ENCODE data around the gene FAM3B.

Gene FAM3B

GRCh38 chr21:41342035-41342434 lies 25.4 kb downstream of the FAM3B start:
- Histone ChIP-seq H3K9ac (ENCODE audit: low read length) (no peak overlapping the region), H3K4me3 (ENCODE audit: low read length) (no peak overlapping the region), H3K9me3 (ENCODE audit: control insufficient read depth, low read length) (peaks cover 20% of the 10 kb centered on the region), H3K4me1 (ENCODE audit: control insufficient read depth, insufficient read depth, low read length) (no peaks in the 10 kb centered on the region), H3K27me3 (replicated peaks; ENCODE audit: control insufficient read depth, insufficient read depth, low read length) (peaks cover 10% of the 10 kb centered on the region), H3K36me3 (ENCODE audit: control insufficient read depth, insufficient read depth, low read length, severe bottlenecking) (no peaks in the 10 kb centered on the region)
- DNase-seq (ENCODE audit: low read depth) = no peak

DNA sequence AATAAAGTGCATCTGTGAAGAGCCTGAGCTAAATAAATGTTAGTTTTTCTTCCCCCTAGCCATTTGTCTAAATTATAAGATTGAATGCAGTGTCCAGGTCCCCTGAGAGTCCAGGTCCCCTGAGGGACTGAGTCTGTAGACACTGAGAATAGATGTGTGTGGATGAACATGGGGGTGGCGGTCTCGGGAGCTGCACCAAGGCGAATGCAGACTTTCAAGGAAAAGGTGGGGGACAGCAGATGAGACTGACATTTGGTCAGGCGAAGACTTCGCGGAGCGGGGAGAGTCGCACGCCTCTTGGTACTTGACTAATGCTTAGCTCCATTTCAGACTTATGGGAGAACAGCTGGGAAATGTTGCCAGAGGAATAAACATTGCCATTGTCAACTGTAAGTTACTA lies 27.5 kb downstream of the FAM3B start:
- Histone ChIP-seq H3K4me1 (ENCODE audit: control insufficient read depth, insufficient read depth, low read length) (no peaks in the 10 kb centered on the region), H3K4me3 (ENCODE audit: low read length) (no peak overlapping the region), H3K9me3 (ENCODE audit: control insufficient read depth, low read length) (peaks cover 20% of the 10 kb centered on the region), H3K36me3 (ENCODE audit: control insufficient read depth, insufficient read depth, low read length, severe bottlenecking) (no peaks in the 10 kb centered on the region), H3K9ac (ENCODE audit: low read length) (no peak overlapping the region), H3K27me3 (replicated peaks; ENCODE audit: control insufficient read depth, insufficient read depth, low read length) (peaks cover 28% of the 10 kb centered on the region)
- no peak for DNase-seq (ENCODE audit: low read depth)

DNA sequence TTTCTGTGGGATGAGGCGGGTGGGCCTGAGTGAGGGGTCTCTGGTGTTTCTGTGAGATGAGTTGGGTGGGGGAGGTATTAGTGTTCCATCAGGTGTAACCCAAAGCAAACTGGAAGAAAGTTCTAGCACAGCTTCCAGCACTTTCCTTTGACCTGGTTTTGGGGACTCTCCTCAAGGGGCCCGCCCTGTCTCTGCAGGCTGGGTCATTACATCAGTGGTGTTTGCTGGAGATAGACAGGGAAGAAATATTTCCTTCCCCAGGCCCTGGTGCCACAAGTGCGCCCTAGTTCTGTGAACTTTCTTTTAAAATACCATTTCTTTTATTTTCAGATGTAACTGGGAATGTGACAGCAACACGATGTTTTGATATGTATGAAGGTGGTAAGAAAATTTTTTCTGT lies 28.8 kb downstream of the FAM3B start:
- Histone ChIP-seq H3K4me3 (ENCODE audit: low read length) (no peak overlapping the region), H3K27me3 (replicated peaks; ENCODE audit: control insufficient read depth, insufficient read depth, low read length) (peaks cover 35% of the 10 kb centered on the region), H3K9ac (ENCODE audit: low read length) (no peak overlapping the region), H3K4me1 (ENCODE audit: control insufficient read depth, insufficient read depth, low read length) (no peaks in the 10 kb centered on the region), H3K9me3 (ENCODE audit: control insufficient read depth, low read length) (peaks cover 20% of the 10 kb centered on the region), H3K36me3 (ENCODE audit: control insufficient read depth, insufficient read depth, low read length, severe bottlenecking) (no peaks in the 10 kb centered on the region)
- no peak for DNase-seq (ENCODE audit: low read depth)

- Histone ChIP-seq H3K27me3 (replicated peaks; ENCODE audit: control insufficient read depth, insufficient read depth, low read length) (peaks cover 42% of the 10 kb centered on the region), H3K9me3 (ENCODE audit: control insufficient read depth, low read length) (peaks cover 20% of the 10 kb centered on the region), H3K4me3 (ENCODE audit: low read length) (no peak overlapping the region), H3K9ac (ENCODE audit: low read length) (no peak overlapping the region), H3K4me1 (ENCODE audit: control insufficient read depth, insufficient read depth, low read length) (no peaks in the 10 kb centered on the region), H3K36me3 (ENCODE audit: control insufficient read depth, insufficient read depth, low read length, severe bottlenecking) (no peaks in the 10 kb centered on the region)
- no peak for DNase-seq (ENCODE audit: low read depth)
Observed at GRCh38 chr21:41345934-41346685, 29.5 kb downstream of the FAM3B start.

DNA sequence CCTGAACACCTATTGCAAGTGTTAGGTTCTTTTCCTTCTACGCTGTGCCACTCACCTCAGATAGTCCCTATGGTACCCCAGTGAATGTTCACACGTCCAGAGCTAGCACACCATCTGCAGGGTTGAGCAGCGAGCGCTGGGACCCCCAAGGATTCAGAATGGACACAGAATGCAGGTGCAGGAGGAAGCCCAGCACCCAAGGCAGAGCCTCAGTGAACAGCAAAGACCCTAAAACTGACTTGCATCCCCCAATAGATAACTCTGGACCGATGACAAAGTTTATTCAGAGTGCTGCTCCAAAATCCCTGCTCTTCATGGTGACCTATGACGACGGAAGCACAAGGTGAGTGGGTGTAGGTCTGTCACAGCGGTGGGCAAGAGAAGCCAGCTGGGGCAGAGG lies 30.2 kb downstream of the FAM3B start:
- Histone ChIP-seq H3K36me3 (ENCODE audit: control insufficient read depth, insufficient read depth, low read length, severe bottlenecking) (no peaks in the 10 kb centered on the region), H3K27me3 (replicated peaks; ENCODE audit: control insufficient read depth, insufficient read depth, low read length) (peaks cover 47% of the 10 kb centered on the region), H3K4me1 (ENCODE audit: control insufficient read depth, insufficient read depth, low read length) (no peaks in the 10 kb centered on the region), H3K9me3 (ENCODE audit: control insufficient read depth, low read length) (peaks cover 15% of the 10 kb centered on the region), H3K9ac (ENCODE audit: low read length) (no peak overlapping the region), H3K4me3 (ENCODE audit: low read length) (no peak overlapping the region)
- no peak for DNase-seq (ENCODE audit: low read depth)

- H3K4me3 ChIP-seq (ENCODE audit: low read length) = no peak overlapping the region
- DNase-seq (ENCODE audit: low read depth) = no peak
- peaks cover 51% of the 10 kb centered on the region for H3K27me3 ChIP-seq (replicated peaks; ENCODE audit: control insufficient read depth, insufficient read depth, low read length)
Observed at GRCh38 chr21:41348434-41348833, 31.8 kb downstream of the FAM3B start.

DNA sequence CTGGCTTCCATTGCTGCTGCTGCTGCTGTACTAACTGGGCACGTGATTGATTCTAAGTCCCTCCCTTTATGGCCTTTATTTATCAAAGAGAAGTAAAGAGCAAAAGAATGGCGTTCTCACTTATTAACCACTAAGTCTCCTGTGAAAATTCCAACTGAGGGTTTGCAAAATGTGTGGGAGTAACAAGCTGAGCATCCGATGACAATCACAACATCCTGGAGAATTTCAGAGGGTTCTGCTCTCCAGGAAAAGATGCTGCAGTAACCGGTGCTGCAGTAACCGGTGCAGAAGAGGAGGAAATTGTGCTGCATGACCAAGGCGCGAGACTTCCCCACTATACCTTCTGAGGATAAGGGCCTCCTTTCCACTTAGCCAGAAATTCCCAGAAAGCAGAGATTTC lies 32.5 kb downstream of the FAM3B start:
- Histone ChIP-seq H3K9me3 (ENCODE audit: control insufficient read depth, low read length) (no peaks in the 10 kb centered on the region), H3K9ac (ENCODE audit: low read length) (no peak overlapping the region), H3K36me3 (ENCODE audit: control insufficient read depth, insufficient read depth, low read length, severe bottlenecking) (no peaks in the 10 kb centered on the region), H3K4me1 (ENCODE audit: control insufficient read depth, insufficient read depth, low read length) (no peaks in the 10 kb centered on the region), H3K27me3 (replicated peaks; ENCODE audit: control insufficient read depth, insufficient read depth, low read length) (peaks cover 51% of the 10 kb centered on the region), H3K4me3 (ENCODE audit: low read length) (no peak overlapping the region)
- no peak for DNase-seq (ENCODE audit: low read depth)

More at GRCh38 chr21:41348434-41348833, 31.8 kb downstream of the FAM3B start:
- Histone ChIP-seq H3K9ac (ENCODE audit: low read length) (no peak overlapping the region), H3K9me3 (ENCODE audit: control insufficient read depth, low read length) (no peaks in the 10 kb centered on the region), H3K36me3 (ENCODE audit: control insufficient read depth, insufficient read depth, low read length, severe bottlenecking) (no peaks in the 10 kb centered on the region), H3K4me1 (ENCODE audit: control insufficient read depth, insufficient read depth, low read length) (no peaks in the 10 kb centered on the region)

DNA sequence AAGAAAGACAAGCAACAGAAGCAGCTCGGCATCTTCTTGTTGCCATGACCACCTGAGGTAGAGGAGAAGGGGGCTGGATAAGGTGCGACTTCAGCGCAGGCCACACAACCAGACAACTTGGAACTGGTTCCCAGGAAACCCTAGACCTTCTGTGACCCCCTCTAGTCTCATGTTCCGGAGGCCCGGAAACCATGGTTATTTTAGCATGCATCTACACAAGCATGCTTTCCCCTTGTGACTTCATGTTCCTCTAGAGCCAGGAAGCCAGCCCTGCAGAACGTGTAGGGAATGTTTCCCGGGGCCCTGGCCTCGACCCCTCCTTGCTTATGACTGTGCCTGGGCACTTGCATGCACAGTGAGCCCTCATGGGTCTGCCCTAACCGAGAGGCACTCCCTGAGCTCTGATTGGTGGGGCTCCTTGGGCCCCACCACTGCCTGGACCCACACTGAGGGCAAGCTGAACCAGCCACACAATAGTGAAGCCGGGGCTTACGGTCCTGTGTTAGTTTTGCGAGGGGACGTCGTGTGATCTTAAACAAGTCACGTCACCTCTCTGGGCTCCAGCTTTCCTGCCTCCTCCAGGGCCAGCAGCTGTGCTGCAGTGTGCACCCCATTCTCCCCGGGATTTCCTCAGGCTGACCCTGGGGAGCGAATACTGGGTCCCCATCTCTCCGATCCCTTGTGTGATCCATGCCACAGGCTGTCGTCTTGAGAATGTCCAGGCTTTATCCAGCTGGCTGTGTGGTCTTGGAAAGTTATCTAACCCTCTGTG lies 33.2 kb downstream of the FAM3B start:
- Histone ChIP-seq H3K4me1 (ENCODE audit: control insufficient read depth, insufficient read depth, low read length) (no peaks in the 10 kb centered on the region), H3K36me3 (ENCODE audit: control insufficient read depth, insufficient read depth, low read length, severe bottlenecking) (no peaks in the 10 kb centered on the region), H3K9me3 (ENCODE audit: control insufficient read depth, low read length) (no peaks in the 10 kb centered on the region), H3K9ac (ENCODE audit: low read length) (no peak overlapping the region), H3K4me3 (ENCODE audit: low read length) (no peak overlapping the region), H3K27me3 (replicated peaks; ENCODE audit: control insufficient read depth, insufficient read depth, low read length) (peaks cover 49% of the 10 kb centered on the region)
- DNase-seq (ENCODE audit: low read depth) = no peak

DNA sequence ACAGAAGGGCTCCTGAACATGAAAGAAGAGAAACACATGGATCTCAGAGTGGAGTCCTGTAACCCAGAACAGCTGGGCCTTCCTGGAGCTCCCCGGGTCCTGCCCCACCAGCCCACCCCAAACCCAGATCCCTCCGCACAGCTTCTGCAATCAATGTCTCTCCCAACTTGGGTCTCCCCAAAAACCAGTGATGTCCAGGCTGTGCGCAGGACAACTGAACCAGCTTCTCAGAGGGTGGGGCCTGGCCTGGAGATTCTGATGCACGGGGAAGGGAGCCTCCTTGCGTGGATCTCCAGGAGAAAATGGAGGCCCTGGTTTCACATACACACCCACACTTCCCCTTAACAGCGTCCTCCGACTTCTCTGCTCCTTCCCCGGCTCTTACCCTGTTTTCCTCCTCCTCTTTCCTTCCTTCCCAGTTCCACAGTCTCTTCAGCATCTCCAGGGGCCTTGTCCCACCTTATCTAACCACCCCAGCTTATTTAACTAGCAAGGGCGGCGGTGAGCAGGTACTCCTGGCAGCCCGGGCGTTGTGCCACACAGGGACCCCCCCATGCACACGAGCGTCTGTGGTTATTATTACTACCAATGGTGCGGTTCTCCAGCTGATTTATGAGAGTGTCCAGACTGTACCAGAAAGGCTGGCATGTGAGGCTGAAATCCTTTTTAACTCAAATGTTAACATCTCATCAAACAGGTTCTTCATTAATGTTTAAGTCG lies 34.0 kb downstream of the FAM3B start:
- H3K9ac ChIP-seq (ENCODE audit: low read length) = no peak overlapping the region
- no peak for DNase-seq (ENCODE audit: low read depth)
- no peak overlapping the region for H3K4me3 ChIP-seq (ENCODE audit: low read length)
- H3K36me3 ChIP-seq (ENCODE audit: control insufficient read depth, insufficient read depth, low read length, severe bottlenecking) = no peaks in the 10 kb centered on the region
- no peaks in the 10 kb centered on the region for H3K9me3 ChIP-seq (ENCODE audit: control insufficient read depth, low read length)
- H3K27me3 ChIP-seq (replicated peaks; ENCODE audit: control insufficient read depth, insufficient read depth, low read length) = peaks cover 49% of the 10 kb centered on the region
- no peaks in the 10 kb centered on the region for H3K4me1 ChIP-seq (ENCODE audit: control insufficient read depth, insufficient read depth, low read length)

DNA sequence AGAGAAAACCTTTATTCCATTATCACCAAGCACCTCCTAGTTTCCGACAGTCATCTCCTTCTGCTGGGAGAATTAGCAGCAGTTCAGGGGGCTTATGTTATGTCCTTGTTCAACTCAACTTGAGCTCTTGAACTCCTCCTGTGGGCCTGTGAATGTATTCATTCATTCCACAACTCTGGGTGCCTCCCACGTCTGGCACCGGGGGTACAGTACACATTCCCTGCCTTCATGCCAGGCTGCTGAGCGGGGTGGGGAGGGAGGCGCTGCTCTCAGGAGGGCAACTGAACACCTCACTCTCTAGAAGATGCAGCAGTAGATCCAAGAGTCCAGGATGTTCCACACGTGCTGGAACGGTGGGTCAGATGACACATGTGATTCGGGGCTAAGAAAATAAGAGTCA lies 40.9 kb downstream of the FAM3B start:
- no peak for DNase-seq (ENCODE audit: low read depth)
- H3K9me3 ChIP-seq (ENCODE audit: control insufficient read depth, low read length) = no peaks in the 10 kb centered on the region
- no peaks in the 10 kb centered on the region for H3K27me3 ChIP-seq (replicated peaks; ENCODE audit: control insufficient read depth, insufficient read depth, low read length)
- H3K4me1 ChIP-seq (ENCODE audit: control insufficient read depth, insufficient read depth, low read length) = peaks cover 26% of the 10 kb centered on the region
- H3K36me3 ChIP-seq (ENCODE audit: control insufficient read depth, insufficient read depth, low read length, severe bottlenecking) = no peaks in the 10 kb centered on the region
- H3K9ac ChIP-seq (ENCODE audit: low read length) = no peak overlapping the region
- H3K4me3 ChIP-seq (ENCODE audit: low read length) = no peak overlapping the region
